PC-9 (cell line): ENCODE measurements around the gene ATP10D.

Experiments used
- EZH2 ChIP-seq: fragments of 200-600 bp; sonication (generic); IDR thresholded peaks from 2 replicates; pipeline ENCODE4 v1.8.0; 2017; ENCODE audit warnings: antibody characterized with exemption, low read depth
- TF ChIP-seq, protein P1 (sequence below): fragments of 200-600 bp; sonication (generic); conservative IDR thresholded peaks from 2 replicates; pipeline ENCODE4 v1.6.1; 2017; ENCODE audit warnings: mixed run types, antibody characterized with exemption, mild to moderate bottlenecking, moderate library complexity

DNA sequence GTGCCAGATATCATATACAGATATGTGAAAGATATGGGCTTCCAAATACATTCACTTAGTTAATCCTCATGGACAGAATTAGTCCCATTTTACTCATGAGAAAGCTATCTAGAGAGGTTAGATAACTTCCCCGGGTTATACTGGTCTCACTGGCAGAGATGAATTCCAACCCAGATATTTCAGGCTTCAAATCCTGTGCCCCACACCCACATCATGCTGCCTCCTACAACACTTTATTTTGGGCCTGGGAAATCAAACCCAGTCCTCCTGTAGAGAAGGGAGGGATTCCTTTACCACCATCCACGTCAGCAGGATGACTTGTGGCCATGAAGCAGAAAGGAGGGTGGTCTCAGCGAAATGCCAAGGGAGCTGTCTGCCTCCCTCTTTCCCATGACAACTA, 113.8 kb downstream of the ATP10D start:
- TF ChIP-seq, protein P1, sequence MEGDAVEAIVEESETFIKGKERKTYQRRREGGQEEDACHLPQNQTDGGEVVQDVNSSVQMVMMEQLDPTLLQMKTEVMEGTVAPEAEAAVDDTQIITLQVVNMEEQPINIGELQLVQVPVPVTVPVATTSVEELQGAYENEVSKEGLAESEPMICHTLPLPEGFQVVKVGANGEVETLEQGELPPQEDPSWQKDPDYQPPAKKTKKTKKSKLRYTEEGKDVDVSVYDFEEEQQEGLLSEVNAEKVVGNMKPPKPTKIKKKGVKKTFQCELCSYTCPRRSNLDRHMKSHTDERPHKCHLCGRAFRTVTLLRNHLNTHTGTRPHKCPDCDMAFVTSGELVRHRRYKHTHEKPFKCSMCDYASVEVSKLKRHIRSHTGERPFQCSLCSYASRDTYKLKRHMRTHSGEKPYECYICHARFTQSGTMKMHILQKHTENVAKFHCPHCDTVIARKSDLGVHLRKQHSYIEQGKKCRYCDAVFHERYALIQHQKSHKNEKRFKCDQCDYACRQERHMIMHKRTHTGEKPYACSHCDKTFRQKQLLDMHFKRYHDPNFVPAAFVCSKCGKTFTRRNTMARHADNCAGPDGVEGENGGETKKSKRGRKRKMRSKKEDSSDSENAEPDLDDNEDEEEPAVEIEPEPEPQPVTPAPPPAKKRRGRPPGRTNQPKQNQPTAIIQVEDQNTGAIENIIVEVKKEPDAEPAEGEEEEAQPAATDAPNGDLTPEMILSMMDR, result no peak
- TF ChIP-seq EZH2, result no peak
